ENCODE data around the gene USH1C. TPM values are rescaled to one million over a fixed set of nuclear protein-coding genes. Genes with fewer than 3 reads are reported as not detected.

Gene USH1C
- total RNA-seq, 1 experiment from 2014 or later = 1.0 TPM

DNA sequence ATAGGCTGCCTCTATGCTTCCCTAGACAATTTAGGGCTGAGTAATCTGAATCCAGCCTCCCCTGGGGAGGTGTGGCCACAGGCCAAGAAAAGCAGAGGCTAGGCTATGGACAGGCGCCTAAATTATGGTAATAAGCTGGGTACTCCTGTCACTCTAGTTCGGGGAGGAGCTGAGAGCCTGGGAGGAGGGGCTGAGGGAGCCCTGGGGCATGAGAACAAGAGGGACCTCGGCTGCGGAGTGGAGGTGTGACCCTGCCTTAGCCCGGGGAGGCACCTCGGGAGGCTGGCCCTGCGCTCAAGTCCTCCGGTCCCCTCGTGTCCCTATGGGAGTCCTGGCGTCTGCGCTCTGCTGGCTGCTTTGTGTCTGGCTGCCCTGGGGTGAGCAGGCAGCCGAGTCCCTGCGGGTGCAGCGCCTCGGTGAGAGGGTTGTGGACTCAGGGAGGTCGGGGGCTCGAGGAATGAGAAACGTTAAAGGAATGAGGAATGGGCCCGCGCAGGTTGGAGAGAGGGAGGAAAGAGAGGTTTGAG is 2.9 kb upstream of the USH1C start, which contains the start of gene OTOG:
TSS of gene OTOG (plus strand) at position 209 of the 527 bp plus-strand sequence. CDS start at position 323, 114 bp downstream.
- Histone ChIP-seq H3K23ac (ENCODE audit: insufficient read length, low read depth, low read length) (no peak within 1 kb of the TSS), H4K8ac (replicated peaks; ENCODE audit: insufficient read length, low read depth, low read length) (no peak within 1 kb of the TSS), H3K79me1 (ENCODE audit: insufficient read depth, low read depth, low read length, poor library complexity, severe bottlenecking) (no peaks in the 10 kb centered on the region), H2AK5ac (ENCODE audit: insufficient read length, low read length) (no peak within 1 kb of the TSS), H2AFZ (ENCODE audit: low read length) (no peak within 1 kb of the TSS), H2BK12ac (ENCODE audit: insufficient read length, low read depth, low read length) (no peak within 1 kb of the TSS), H2BK5ac (ENCODE audit: insufficient read length, low read length) (no peak within 1 kb of the TSS), H3K9me3 (ENCODE audit: control insufficient read depth, low read depth, low read length) (no peaks in the 10 kb centered on the region), H3K4ac (ENCODE audit: low read depth, low read length) (no peak within 1 kb of the TSS), H2BK120ac (ENCODE audit: low read depth, low read length, poor library complexity, severe bottlenecking) (no peak within 1 kb of the TSS), H3K56ac (ENCODE audit: insufficient read length, low read depth, low read length) (no peak within 1 kb of the TSS), H3K27me3 (ENCODE audit: insufficient read depth, low read length) (no peaks in the 10 kb centered on the region), H3K79me2 (ENCODE audit: insufficient read depth, low read length) (no peaks in the 10 kb centered on the region), H4K91ac (ENCODE audit: insufficient read length, low read depth, low read length) (no peak within 1 kb of the TSS), H4K20me1 (ENCODE audit: control insufficient read depth, insufficient read depth, insufficient read length) (no peaks in the 10 kb centered on the region), H3K14ac (ENCODE audit: insufficient read depth, low read length) (0 out of 2 replicates have a peak within 1 kb of the TSS, but pooled peaks have one; percentile 14), H2BK15ac (ENCODE audit: low read depth, low read length) (no peak within 1 kb of the TSS), H3K4me1 (ENCODE audit: insufficient read depth, low read length) (no peaks in the 10 kb centered on the region; the same call in 1 of the 2 replicates), H3K4me2 (ENCODE audit: insufficient read depth, insufficient read length, low read length) (peak within 1 kb of the TSS; percentile 57), H3K23me2 (ENCODE audit: insufficient read length, low read depth, low read length, poor library complexity, severe bottlenecking) (peaks cover 5% of the 10 kb centered on the region), H2BK20ac (ENCODE audit: low read depth, low read length, poor library complexity, severe bottlenecking) (no peak within 1 kb of the TSS), H3K27ac (ENCODE audit: insufficient read length, low read depth, low read length) (no peak within 1 kb of the TSS), H3K18ac (ENCODE audit: insufficient read length, low read depth, low read length) (no peak within 1 kb of the TSS), H3T11ph (ENCODE audit: low read length) (no peak within 1 kb of the TSS), H3K9ac (ENCODE audit: extremely low read depth, insufficient read length, low read length) (no peak within 1 kb of the TSS), H4K5ac (ENCODE audit: insufficient read length, low read depth, low read length) (no peak within 1 kb of the TSS)
- no peak within 1 kb of the TSS; a peak in 1 of 7 replicates for H3K27ac Mint-ChIP-seq
- no peak for TF ChIP-seq CTCF (conservative IDR thresholded peaks at IDR 0.05)
- no peaks in the 10 kb centered on the region; a peak in 1 of 7 replicates for H3K36me3 Mint-ChIP-seq (ENCODE audit: insufficient read depth in 1 of 3, low read depth in 3 of 3)
- no peaks in the 10 kb centered on the region; a peak in 1 of 5 replicates for H3K9me3 Mint-ChIP-seq
- H3K4me3 Mint-ChIP-seq = peak within 1 kb of the TSS; percentile 55 to 77
- peak; percentile 96 for DNase-seq
- WGBS (ENCODE audit: extremely low coverage, insufficient read length, low lambda C conversion rate) = no CpG with 5 or more reads among the region's 20 CpGs
- peaks cover 42% of the 10 kb centered on the region for H3K27me3 Mint-ChIP-seq (ENCODE audit: low read depth)
- peaks cover 31 to 51% of the 10 kb centered on the region in 2 experiments for H3K4me1 Mint-ChIP-seq
